Activated CD8-positive, alpha-beta T cell treated with anti-CD3 and anti-CD28 coated beads for 36 hours (primary cell): Measurements from ENCODE around the gene NFIA. TPM values are rescaled to one million over a fixed set of nuclear protein-coding genes. Genes with fewer than 3 reads are reported as not detected.

Source experiments
- ATAC-seq: fragments of 200-7000 bp; cut with Tn5 transposase; one replicate; pipeline ENCODE4 v1.10.0; 2021; ENCODE audit warnings: mild to moderate bottlenecking, moderate library complexity
- CTCF ChIA-PET: fragments of 350-600 bp; sonication (Branson Sonifier 250); formaldehyde crosslinking; loops from one replicate; lab custom pipeline; 2021; ENCODE audit warnings: antibody characterized with exemption; lab: Charles Lee
- POLR2A ChIA-PET: fragments of 350-600 bp; sonication (Branson Sonifier 250); formaldehyde crosslinking; loops from one replicate; lab custom pipeline; 2021; ENCODE audit warnings: antibody characterized with exemption; lab: Charles Lee
- DNase-seq: peaks from one replicate; pipeline ENCODE4 v3.0.0-alpha.2; 2020
- H3K27ac Mint-ChIP-seq: one replicate; pipeline ENCODE4 v1.8.0; 2021; ENCODE audit warnings: mild to moderate bottlenecking, mixed read lengths
- H3K27me3 Mint-ChIP-seq: one replicate; pipeline ENCODE4 v1.8.0; 2021; ENCODE audit warnings: mixed read lengths
- H3K36me3 Mint-ChIP-seq: one replicate; pipeline ENCODE4 v1.8.0; 2021; ENCODE audit warnings: low read depth, mixed read lengths
- H3K4me1 Mint-ChIP-seq: one replicate; pipeline ENCODE4 v1.8.0; 2021; ENCODE audit warnings: low read depth, mixed read lengths
- H3K4me3 Mint-ChIP-seq: one replicate; pipeline ENCODE4 v1.8.0; 2021; ENCODE audit warnings: mild to moderate bottlenecking, moderate library complexity, mixed read lengths
- H3K9me3 Mint-ChIP-seq: one replicate; pipeline ENCODE4 v1.8.0; 2021; ENCODE audit warnings: mixed read lengths
- intact Hi-C: fragments of 100-400 bp; cut with micrococcal nuclease; formaldehyde crosslinking; loops from one replicate; pipeline ENCODE4 v1.10.0; 2022
- total RNA-seq, 2 experiments: library from RNA; stranded (reverse); gene quantifications; one replicate each; pipeline ENCODE4 v1.2.3, GENCODE V29; 2021
- TF ChIP-seq, protein P1 (sequence below): fragments of 200-600 bp; IDR thresholded peaks from one replicate; pipeline ENCODE4 v1.8.0; 2022; ENCODE audit warnings: antibody characterized with exemption, mild to moderate bottlenecking

The NFIA gene
- total RNA-seq, 2 experiments from 2014 or later, result 1.9 to 2.4 TPM

GRCh38 chr1:61182480-61182879, 100.1 kb downstream of the NFIA start:
- TF ChIP-seq, protein P1, sequence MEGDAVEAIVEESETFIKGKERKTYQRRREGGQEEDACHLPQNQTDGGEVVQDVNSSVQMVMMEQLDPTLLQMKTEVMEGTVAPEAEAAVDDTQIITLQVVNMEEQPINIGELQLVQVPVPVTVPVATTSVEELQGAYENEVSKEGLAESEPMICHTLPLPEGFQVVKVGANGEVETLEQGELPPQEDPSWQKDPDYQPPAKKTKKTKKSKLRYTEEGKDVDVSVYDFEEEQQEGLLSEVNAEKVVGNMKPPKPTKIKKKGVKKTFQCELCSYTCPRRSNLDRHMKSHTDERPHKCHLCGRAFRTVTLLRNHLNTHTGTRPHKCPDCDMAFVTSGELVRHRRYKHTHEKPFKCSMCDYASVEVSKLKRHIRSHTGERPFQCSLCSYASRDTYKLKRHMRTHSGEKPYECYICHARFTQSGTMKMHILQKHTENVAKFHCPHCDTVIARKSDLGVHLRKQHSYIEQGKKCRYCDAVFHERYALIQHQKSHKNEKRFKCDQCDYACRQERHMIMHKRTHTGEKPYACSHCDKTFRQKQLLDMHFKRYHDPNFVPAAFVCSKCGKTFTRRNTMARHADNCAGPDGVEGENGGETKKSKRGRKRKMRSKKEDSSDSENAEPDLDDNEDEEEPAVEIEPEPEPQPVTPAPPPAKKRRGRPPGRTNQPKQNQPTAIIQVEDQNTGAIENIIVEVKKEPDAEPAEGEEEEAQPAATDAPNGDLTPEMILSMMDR, result no peak
- CTCF ChIA-PET, result no interaction called here
- ATAC-seq (no peak), DNase-seq (no peak)
- POLR2A ChIA-PET, result no interaction called here
- Mint-ChIP-seq H3K36me3 (no peaks in the 10 kb centered on the region), H3K27me3 (no peaks in the 10 kb centered on the region), H3K27ac (no peak overlapping the region), H3K9me3 (no peaks in the 10 kb centered on the region), H3K4me3 (no peak overlapping the region), H3K4me1 (no peaks in the 10 kb centered on the region)
- intact Hi-C loops, result no loop called here

DNA sequence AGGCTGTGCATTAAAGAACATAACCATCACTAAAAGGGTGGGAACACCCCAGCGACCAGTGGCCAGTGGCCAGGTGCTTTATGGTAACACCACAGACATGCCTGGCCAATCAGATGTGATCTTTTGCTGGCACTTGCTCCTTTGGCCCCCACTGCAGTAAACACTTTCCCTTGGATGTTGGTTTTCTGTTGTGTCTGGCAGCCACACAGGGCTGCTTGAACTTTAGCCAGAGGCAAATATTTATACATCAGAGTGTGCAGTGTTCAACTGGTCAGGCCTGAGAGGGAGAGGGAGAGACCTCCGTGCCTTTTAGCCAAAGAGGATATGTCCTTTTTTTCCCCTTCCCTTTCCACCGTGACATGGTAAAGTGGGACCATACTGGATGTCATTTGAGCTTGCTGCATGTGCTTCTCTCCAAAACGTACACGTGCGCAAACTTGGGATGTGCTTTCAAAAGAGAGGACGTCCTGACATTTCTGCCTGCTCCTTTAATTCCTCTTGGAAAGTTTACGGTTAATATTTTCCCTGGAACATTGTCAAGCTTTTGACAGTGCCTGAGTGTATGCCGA, 101.2 kb downstream of the NFIA start:
- no peak overlapping the region for H3K27ac Mint-ChIP-seq
- no peaks in the 10 kb centered on the region for H3K4me1 Mint-ChIP-seq
- POLR2A ChIA-PET, result no interaction called here
- no peak overlapping the region for H3K4me3 Mint-ChIP-seq
- no peak for DNase-seq
- no peak for ATAC-seq
- no peaks in the 10 kb centered on the region for H3K36me3 Mint-ChIP-seq
- TF ChIP-seq, protein P1, result no peak
- H3K9me3 Mint-ChIP-seq, result no peaks in the 10 kb centered on the region
- intact Hi-C loops, result no loop called here
- CTCF ChIA-PET, result interaction anchor here (0.8 kb wide), 1 partner anchor 13 kb away, joined by 3 read pairs; no protein-coding TSS in a partner anchor
- no peaks in the 10 kb centered on the region for H3K27me3 Mint-ChIP-seq

GRCh38 chr1:61184040-61184713, 101.8 kb downstream of the NFIA start:
- intact Hi-C loops, result no loop called here
- TF ChIP-seq, protein P1, result no peak
- Mint-ChIP-seq H3K27ac (no peak overlapping the region), H3K36me3 (no peaks in the 10 kb centered on the region), H3K4me3 (no peak overlapping the region), H3K4me1 (no peaks in the 10 kb centered on the region), H3K9me3 (no peaks in the 10 kb centered on the region), H3K27me3 (no peaks in the 10 kb centered on the region)
- ChIA-PET CTCF (interaction anchor here (0.8 to 1.2 kb wide), 4 partner anchors 12 to 240 kb away, joined by 3 to 4 read pairs (median 3); no protein-coding TSS in a partner anchor), POLR2A (no interaction called here)
- ATAC-seq (no peak), DNase-seq (no peak)

DNA sequence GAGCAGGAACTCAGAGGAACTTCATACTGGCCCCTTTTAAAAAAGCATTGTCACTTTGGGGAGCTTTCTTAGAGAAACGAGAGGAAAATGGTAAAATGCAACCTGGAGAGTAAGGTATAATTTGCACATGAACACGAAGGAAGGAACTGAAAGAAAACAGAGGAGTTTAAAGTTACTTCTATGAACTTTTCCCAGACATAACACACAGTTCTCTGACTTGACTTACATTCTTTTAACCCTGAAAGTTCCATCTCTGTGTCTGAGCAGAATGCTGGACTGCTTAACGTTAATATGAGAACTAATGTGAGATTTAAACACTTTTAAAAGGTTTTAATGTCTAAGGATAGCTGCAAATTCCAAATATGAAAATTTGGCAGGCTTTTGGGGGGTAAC, 102.3 kb downstream of the NFIA start:
- no peak overlapping the region for H3K27ac Mint-ChIP-seq
- no peaks in the 10 kb centered on the region for H3K36me3 Mint-ChIP-seq
- ATAC-seq (no peak), DNase-seq (no peak)
- H3K4me3 Mint-ChIP-seq, result no peak overlapping the region
- TF ChIP-seq, protein P1, result no peak
- H3K9me3 Mint-ChIP-seq, result no peaks in the 10 kb centered on the region
- ChIA-PET CTCF (interaction anchor here (1.1 to 1.2 kb wide), 3 partner anchors 14 to 239 kb away, joined by 3 to 4 read pairs (median 3); no protein-coding TSS in a partner anchor), POLR2A (no interaction called here)
- intact Hi-C loops, result no loop called here
- no peaks in the 10 kb centered on the region for H3K27me3 Mint-ChIP-seq
- H3K4me1 Mint-ChIP-seq, result no peaks in the 10 kb centered on the region

DNA sequence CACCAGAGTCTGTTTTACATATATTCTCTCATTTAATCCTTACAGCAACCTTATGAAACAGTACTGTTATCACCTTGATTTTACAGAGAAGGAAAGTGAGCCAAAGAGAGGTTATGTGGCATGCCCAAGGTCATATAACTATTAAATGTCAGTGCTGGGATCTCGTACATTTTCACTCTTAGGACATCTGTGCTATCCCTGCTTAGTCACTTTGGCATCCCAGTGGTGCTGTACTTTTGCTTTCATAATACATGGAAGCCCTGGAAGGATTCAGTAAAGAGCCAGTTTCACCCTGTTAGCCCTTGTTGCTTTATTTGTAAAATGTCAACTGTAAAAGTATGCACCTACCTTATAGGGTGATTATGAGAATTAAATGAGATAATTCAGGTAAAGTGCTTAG, 104.4 kb downstream of the NFIA start:
- ChIA-PET CTCF (no interaction called here), POLR2A (no interaction called here)
- DNase-seq (no peak), ATAC-seq (no peak)
- Mint-ChIP-seq H3K9me3 (no peaks in the 10 kb centered on the region), H3K36me3 (no peaks in the 10 kb centered on the region), H3K27me3 (no peaks in the 10 kb centered on the region), H3K4me3 (no peak overlapping the region), H3K4me1 (no peaks in the 10 kb centered on the region), H3K27ac (no peak overlapping the region)
- TF ChIP-seq, protein P1, result no peak
- intact Hi-C loops, result no loop called here
